Left forelimb (tissue), 1 donor: ENCODE data around the gene PDX1.

Experiments used
- DNase-seq: peaks from one replicate; pipeline ENCODE4 v3.0.0-alpha.2; 2018; ENCODE audit warnings: low spot score

The PDX1 gene

GRCh38 chr13:27919934-27920676 is at the start of gene PDX1:
TSS of gene PDX1 (plus strand) at chr13:27920000. CDS start at chr13:27920139, 139 bp downstream.
- no peak for DNase-seq

- no peak for DNase-seq
Measured at GRCh38 chr13:27878274-27878673, 41.5 kb upstream of the PDX1 start.

- DNase-seq, result no peak
Measured at GRCh38 chr13:27889471-27889870, 30.3 kb upstream of the PDX1 start.

GRCh38 chr13:27896726-27897125 is 23.1 kb upstream of the PDX1 start:
- DNase-seq, result no peak

GRCh38 chr13:27904719-27905118 is 15.1 kb upstream of the PDX1 start:
- no peak for DNase-seq

GRCh38 chr13:27905650-27906049 is 14.2 kb upstream of the PDX1 start:
- no peak for DNase-seq

GRCh38 chr13:27907121-27907787 is 12.5 kb upstream of the PDX1 start:
- DNase-seq, result no peak

GRCh38 chr13:27909378-27909777 is 10.4 kb upstream of the PDX1 start:
- DNase-seq, result no peak

GRCh38 chr13:27911521-27911920 is 8.3 kb upstream of the PDX1 start:
- no peak for DNase-seq

GRCh38 chr13:27913160-27913559 is 6.6 kb upstream of the PDX1 start:
- no peak for DNase-seq

GRCh38 chr13:27915301-27916207 is 4.2 kb upstream of the PDX1 start:
- DNase-seq, result no peak

GRCh38 chr13:27917121-27917947 is 2.5 kb upstream of the PDX1 start:
- DNase-seq, result no peak

- DNase-seq, result no peak
Measured at GRCh38 chr13:27918041-27918917, 1.5 kb upstream of the PDX1 start.

GRCh38 chr13:27918918-27919658 is 712 bp upstream of the PDX1 start:
- no peak for DNase-seq

GRCh38 chr13:27919659-27919933 is 204 bp upstream of the PDX1 start:
- DNase-seq, result no peak

GRCh38 chr13:27920677-27921420 is 1.0 kb downstream of the PDX1 start:
- DNase-seq, result no peak

- no peak for DNase-seq
Measured at GRCh38 chr13:27921421-27921960, 1.7 kb downstream of the PDX1 start.

- no peak for DNase-seq
Measured at GRCh38 chr13:27921961-27922882, 2.4 kb downstream of the PDX1 start.
